Measurements from ENCODE around the gene NDUFS2.

Gene NDUFS2

GRCh38 chr1:161177936-161178244, 24.3 kb upstream of the NDUFS2 start:
- no peak overlapping the region for H3K4me3 ChIP-seq (replicated peaks in 1 of 2; ENCODE audit: low read depth in 2 of 2, low read length in 2 of 2)
- no peak for TF ChIP-seq CTCF (IDR thresholded peaks at IDR 0.05; ENCODE audit: low read depth, low read length)
- DNase-seq (ENCODE audit: low read depth in 2 of 2): no peak

- TF ChIP-seq CTCF (IDR thresholded peaks at IDR 0.05; ENCODE audit: low read depth, low read length): no peak
- DNase-seq (ENCODE audit: low read depth in 2 of 2): no peak
- H3K4me3 ChIP-seq (replicated peaks in 1 of 2; ENCODE audit: low read depth in 2 of 2, low read length in 2 of 2): no peak overlapping the region
Observed at GRCh38 chr1:161179698-161180097, 22.5 kb upstream of the NDUFS2 start.

- DNase-seq (ENCODE audit: low read depth in 2 of 2): peak; percentile 47 to 55
Observed at GRCh38 chr1:161180639-161181038, 21.5 kb upstream of the NDUFS2 start.

GRCh38 chr1:161182214-161182613, 20.0 kb upstream of the NDUFS2 start:
- no peak for TF ChIP-seq CTCF (IDR thresholded peaks at IDR 0.05; ENCODE audit: low read depth, low read length)
- H3K4me3 ChIP-seq (replicated peaks in 1 of 2; ENCODE audit: low read depth in 2 of 2, low read length in 2 of 2): no peak overlapping the region
- peak in 1 of 2 donors; percentile 85 for DNase-seq (ENCODE audit: low read depth in 2 of 2)

More at GRCh38 chr1:161180639-161181038, 21.5 kb upstream of the NDUFS2 start:
- TF ChIP-seq CTCF (IDR thresholded peaks at IDR 0.05; ENCODE audit: low read depth, low read length): peak; percentile 35
- H3K4me3 ChIP-seq (replicated peaks in 1 of 2; ENCODE audit: low read depth in 2 of 2, low read length in 2 of 2): no peak overlapping the region

GRCh38 chr1:161185282-161185682, 16.9 kb upstream of the NDUFS2 start:
- H3K4me3 ChIP-seq (replicated peaks in 1 of 2; ENCODE audit: low read depth in 2 of 2, low read length in 2 of 2): no peak overlapping the region
- peak; percentile 80 to 91 for DNase-seq (ENCODE audit: low read depth in 2 of 2)
- TF ChIP-seq CTCF (IDR thresholded peaks at IDR 0.05; ENCODE audit: low read depth, low read length): no peak

- H3K4me3 ChIP-seq (replicated peaks in 1 of 2; ENCODE audit: low read depth in 2 of 2, low read length in 2 of 2): no peak overlapping the region
- DNase-seq (ENCODE audit: low read depth in 2 of 2): peak in 1 of 2 donors; percentile 17
- TF ChIP-seq CTCF (IDR thresholded peaks at IDR 0.05; ENCODE audit: low read depth, low read length): no peak
Observed at GRCh38 chr1:161185732-161186311, 16.3 kb upstream of the NDUFS2 start.

DNA sequence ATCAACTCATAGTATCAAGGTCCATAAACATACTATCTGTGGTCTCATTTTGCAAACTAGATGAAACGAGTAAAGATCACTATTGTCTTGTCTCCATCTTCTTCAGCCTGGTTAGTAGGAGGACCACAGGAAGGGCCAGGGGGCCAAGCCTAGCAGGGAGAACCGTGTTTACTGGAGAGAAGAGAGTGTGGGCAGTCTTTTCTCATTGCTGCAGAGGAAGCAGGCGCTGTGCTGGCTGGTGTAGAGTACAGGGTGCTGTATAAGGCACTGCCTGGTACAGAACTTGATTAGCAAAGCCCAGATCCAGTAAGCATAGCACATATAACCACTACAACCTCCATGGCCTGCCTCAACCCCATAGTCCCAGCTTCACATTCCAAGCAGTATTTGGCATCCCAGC, 14.9 kb upstream of the NDUFS2 start:
- peak in 1 of 2 donors; percentile 20 for DNase-seq (ENCODE audit: low read depth in 2 of 2)
- no peak for TF ChIP-seq CTCF (IDR thresholded peaks at IDR 0.05; ENCODE audit: low read depth, low read length)
- no peak overlapping the region for H3K4me3 ChIP-seq (replicated peaks in 1 of 2; ENCODE audit: low read depth in 2 of 2, low read length in 2 of 2)
